Effector CD8-positive, alpha-beta T cell (primary cell): ENCODE data around the gene CALM1.
"Not testable (repeated sequence)": the region's sequence is repeated elsewhere in the genome, so short reads cannot be mapped to it uniquely, and the experiment has no call there.

ENCODE experiments used
- DNase-seq: peaks from one replicate; lab custom pipeline; 2025; lab: John Stamatoyannopoulos, UW

The CALM1 gene

DNA sequence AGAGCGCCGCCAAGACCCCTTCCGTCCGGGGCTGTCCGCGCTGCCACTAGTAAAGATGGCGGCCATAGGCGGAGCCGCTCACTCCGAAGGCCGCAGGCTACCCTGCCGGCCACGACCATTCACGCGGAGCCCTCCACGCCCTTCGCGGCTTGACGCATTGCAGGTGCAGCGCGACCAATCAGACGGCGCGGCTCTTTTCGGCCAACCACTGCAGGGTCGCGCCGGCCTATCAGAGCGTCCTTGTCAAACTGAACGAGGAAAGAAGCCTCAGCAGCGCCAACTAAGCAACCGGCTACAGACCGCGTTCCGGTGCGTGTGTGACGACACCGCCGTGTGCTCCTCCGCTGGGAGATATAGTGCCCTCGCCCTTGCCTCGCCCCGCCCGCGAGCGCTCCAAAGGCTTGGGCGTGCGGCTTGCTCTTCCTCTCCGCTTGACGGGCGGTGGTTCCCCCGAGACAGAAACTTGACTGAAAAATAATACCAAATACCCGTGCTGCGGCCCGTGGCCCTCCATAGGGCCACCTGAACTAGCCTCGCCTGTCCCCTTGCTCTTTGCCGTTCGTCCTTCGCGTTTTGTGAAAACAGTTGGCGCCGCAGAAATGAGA is 13.6 kb upstream of the CALM1 start:
- DNase-seq = peak; percentile 95

DNA sequence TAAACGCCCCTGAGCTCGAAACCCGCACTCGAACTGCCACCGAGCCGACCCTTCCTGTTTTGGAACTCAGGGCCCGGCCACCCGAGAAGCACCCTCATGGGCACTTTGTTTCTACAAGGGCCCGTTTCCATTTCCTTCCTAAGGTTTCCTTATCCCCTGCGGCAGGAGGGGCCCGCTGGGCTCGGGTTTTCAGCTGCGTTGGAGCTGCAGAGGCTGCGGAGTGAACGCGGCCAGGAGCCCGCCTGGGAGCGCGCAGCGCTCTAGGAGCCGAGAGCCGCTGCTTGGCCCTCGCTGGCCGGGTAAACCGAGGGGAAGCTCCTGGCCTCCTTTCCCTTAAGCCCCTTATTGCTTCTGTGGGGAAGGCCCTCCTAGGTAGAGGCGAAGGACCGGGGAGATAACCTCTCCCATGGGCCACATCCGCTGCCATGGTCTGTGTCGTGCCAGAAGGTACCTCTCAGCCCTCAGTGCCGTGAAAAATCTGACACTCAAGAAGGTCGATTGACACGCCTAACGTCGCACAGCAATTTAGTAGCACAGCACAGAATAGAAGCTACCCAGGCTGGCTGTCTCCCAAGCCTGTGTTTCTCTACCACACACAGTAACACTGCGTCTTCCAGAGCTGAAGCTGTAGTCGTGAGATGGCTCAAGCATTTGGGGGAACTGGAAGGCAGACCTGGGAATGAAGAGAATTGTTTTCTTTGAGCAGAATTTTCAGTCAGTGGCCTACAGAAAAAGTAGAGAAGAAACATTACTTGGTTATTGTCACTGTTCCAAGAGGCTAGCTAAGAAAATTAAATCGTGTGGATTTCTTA is 12.9 kb upstream of the CALM1 start:
- DNase-seq = peak; percentile 32

DNA sequence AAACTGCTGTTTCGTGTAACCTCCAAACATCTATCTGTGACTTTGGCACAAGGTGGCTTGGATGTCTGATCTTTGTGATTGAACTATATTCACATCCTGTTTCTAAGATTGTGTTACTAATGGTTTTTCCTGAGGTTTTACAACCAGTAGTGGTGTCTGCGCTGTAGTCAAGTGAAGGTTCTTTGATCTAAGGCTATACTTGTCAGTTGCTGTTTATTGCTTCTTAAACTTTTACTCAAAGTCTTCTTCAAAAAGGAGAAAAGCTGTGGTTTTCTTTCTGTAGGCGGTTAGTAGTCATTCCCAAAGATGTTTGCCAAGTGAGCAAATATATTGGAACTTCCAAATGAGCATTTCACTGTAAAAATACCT is 12.3 kb upstream of the CALM1 start:
- DNase-seq = no peak

DNA sequence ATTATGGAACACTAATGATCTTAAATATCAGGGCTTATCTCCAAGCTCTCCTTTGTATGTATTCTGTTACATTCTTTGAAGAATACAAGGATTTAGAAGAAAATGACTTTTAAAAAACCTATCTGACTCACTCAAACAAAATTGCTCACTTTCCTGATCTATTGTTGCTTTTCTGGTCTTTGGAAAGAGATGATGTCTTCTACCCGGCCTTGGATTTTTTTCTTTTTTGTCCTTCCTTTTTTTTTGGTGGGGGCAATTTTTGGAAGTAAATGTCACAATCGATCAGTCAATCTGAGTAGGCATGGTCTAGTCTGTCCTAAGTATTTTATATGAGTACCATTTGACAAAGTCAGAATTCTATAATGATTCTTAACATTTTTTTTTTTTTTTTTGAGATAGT is 10.5 kb upstream of the CALM1 start:
- no peak for DNase-seq

DNA sequence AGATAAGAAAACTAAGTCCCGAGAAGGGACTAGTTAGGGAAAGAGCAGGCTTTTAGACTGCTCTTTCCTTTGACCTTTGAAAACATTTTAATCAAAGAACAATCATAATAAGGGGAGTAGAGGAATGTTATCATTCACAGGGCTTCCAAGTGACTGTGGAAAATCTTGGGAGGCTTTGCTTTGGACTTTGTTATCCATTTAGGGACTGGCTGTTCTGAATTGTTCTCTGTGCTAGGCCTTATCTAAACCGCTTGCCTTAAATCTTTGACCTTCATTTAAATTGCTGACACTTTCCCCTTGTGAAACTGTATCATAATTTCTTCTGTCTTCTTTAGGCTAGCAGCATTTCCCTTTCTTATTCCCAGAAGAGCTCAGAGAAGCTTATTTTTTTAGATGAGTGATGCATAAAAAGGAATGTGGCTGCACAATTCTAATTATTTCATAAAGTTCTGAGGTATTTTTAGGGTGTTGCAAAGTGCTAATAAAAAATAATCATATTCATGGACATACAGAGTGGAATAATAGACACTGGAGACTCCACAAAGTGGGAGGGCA is 9.5 kb upstream of the CALM1 start:
- DNase-seq = no peak

DNA sequence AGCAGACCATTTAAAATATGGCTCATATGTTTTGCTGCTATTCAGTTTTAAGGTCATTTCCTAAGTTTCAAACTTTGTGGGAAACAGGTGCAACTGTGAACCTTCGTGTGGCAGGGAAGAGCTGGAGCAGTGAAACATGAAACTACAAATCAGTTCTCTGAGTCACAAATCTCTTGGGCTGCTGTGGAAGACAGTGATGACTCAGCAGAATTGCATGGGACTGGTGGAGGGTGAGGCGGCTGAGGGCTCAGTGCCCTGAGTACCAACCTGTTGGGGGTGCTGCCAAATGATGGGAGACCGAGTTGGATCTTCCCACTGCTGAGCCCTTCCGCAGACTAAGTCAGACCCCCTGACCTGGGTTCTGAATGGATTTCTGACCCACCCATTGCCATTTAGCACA is 8.4 kb upstream of the CALM1 start:
- no peak for DNase-seq

DNA sequence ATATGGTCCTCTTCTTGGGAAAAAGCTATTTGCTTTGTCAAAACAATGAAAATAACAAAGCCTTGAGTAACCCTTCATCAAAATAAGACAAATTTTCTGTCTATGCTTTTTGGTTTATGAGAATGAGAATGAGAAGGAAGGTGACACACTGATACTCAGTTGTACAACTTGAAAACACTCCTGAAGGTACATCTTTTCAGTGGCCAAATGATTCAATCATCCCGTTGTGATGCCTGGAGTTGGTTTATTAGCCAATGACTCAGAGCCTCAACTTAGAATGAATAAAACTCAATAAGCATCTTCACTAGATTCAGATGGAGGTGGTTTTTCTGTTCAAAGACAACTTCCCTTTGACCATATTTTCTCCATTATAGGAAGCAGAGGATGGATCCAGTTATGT is 7.8 kb upstream of the CALM1 start:
- DNase-seq = no peak

DNA sequence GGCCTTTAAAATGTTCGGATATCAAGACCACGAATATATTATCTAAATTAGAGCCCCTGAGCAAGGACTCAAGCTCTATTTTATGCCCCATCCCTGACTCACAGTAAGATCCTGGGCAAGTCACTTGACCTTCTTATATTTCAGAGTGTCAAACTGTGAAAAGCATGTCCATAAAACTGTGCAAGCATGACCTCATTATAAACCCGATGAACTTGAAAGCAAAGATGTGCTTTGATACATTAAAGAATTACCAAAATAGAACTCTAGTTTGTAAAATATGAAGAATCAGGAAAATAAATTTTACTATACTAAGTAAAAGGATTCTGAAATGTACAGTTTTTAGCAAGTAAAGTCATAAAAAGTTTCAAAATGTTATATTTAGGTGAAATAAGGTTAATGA is 2.9 kb upstream of the CALM1 start:
- no peak for DNase-seq

DNA sequence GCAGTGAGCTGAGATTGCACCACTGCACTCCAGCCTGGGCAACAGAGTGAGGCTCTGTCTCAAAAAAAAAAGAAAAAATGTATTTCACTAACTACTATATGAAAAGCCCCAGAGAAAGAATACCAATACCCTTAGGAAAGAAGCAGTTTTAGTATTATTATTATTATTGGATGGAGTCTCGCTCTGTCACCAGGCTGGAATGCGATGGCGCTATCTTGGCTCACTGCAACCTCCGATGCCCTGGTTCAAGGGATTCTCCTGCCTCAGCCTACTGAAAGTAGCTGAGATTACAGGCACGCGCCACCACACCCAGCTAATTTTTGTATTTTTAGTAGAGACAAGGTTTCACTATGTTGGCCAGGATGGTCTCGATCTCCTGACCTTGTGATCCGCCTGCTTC is 2.0 kb upstream of the CALM1 start:
- DNase-seq = not testable (repeated sequence)

DNA sequence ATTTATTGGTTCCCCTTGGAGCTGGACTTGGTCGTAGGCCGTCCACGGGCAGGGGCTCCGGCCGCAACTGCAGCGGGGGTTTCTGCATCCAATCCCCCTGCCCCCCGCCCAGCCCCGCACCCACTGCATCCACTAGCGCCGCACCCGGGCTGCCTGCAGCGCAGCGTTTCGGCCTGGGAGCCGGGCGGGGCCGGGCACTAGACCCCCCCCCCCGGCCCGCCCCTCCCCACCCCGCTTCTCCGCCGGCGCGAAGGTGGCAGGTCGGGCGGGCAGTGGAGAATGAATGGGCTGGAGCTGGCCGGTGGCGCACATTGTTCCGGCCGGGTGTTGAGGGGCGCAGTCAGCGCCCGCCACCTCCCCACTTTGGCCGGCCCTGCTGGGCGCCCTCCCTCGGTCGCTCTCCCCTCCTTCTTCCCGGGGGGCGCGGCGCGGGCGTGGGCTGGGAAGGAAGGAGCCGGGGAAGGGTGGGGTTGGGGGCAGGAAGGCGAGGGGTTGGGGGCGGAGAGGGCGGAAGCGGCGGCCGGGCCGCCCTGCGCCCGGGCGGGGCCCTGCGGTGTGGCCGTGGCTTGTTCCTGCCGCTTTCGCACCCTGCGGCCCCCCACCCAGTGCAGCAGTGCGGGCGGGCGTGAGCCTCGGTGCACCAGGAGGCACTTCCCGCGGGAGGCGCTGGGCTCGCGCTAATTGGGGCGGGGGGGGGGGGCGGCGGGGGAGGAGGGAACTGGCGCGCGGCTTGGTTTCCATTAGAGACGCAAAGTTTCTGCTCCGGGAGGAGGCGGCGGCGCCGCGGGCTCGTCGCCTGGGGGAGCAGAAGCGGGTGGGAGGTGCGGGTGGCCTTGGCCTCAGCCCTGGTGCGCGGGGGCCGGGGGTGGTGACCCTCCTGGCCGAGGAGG is 841 bp downstream of the CALM1 start:
- DNase-seq = peak; percentile 56

DNA sequence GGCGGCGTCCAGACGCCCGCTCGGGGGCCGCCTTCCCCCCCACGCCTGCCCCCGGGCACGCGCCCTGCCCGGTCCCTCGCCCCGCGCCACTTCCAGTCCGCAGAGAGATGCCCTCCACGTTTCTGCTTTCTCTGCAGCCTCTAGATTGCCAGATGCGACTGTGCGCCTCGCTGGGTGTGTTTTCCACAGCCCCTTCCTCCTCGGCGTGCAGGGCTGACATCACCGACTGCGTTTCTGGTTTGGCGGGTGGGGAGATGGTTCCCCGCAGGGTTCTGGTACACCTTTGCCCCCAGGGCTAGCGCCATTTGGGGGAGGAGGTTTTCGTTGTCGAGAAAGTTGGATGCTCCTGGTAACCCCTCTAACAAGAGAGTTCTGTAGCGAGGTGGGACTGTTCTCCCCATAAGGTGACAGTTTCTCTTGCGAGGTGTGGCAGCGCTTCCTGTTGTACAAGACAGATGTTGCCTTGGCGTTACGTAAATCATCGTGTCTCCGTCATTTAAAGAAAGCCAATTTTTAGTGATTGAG is 1.5 kb downstream of the CALM1 start:
- DNase-seq = peak; percentile 56

DNA sequence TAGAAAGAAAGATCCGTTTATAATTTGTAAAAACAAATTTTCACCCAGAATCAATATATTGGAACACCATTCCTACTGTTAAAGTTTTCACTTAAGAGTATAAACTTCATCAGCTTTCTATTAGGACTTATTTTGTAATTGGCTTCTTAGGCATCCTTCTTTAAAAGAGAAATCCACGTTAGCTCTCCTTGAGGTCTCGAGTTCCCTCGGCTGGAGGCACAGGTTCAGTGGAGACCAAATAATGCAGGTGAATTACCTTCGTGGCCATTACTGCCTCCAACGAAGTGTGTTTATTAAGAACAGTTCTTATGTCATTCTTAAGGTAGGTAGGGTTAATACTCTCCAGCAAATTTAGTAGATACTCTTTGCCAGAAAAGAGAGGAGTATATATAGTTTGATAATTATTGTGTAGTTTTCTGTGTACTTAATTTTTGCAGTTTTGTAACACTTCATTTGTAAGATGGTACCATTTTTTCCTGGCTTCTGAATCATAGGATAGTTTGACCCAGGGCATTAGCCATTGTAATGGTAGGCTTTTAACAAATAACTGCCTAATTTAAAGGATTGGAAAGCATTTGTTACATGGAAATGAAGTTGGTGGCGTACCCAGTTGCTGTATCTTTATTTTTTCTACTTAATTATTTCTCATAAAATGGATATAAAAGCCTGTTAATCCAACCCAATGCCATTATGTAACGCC is 2.2 kb downstream of the CALM1 start:
- DNase-seq = no peak

DNA sequence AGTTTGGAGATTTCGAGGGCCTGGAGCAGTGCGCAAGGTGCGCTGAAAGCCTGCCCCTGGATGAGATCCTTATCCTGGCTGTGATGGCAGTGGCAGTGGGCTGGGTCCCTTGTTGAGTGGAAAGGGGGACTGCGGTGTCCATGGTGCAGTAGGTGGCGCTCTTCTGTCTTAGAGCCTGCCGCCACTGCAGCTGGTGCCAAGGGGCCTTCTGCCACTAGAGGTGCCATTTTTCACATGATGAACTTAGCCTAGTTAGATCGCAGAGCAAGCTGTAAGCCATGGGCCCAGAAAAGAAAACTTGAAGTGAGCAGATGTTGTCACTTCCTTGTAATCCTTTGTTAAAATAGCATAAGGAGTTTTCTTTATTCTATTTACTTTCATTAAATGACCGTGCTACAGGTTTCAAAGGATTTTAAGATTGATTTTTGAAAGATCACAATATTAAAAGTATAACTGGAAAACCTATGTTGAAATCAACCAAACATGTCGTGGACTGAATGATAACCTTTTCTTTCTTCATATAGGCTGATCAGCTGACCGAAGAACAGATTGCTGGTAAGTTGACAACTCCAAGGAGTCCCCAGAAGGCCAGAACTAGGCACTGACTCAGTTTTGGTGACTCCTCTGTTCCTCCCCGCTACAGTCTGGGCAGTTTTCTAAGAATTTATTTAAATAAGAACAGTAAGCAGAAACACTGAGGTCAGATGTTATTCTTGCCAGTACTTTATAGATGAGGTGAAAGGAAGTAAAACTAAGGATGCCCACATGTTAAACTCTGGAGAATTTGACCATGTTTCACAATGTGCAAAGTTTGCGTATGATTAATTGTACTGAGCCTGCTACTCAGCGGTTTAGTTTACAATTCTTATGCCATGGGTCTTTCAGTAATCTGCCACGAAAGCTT is 3.0 kb downstream of the CALM1 start:
- peak; percentile 73 for DNase-seq

DNA sequence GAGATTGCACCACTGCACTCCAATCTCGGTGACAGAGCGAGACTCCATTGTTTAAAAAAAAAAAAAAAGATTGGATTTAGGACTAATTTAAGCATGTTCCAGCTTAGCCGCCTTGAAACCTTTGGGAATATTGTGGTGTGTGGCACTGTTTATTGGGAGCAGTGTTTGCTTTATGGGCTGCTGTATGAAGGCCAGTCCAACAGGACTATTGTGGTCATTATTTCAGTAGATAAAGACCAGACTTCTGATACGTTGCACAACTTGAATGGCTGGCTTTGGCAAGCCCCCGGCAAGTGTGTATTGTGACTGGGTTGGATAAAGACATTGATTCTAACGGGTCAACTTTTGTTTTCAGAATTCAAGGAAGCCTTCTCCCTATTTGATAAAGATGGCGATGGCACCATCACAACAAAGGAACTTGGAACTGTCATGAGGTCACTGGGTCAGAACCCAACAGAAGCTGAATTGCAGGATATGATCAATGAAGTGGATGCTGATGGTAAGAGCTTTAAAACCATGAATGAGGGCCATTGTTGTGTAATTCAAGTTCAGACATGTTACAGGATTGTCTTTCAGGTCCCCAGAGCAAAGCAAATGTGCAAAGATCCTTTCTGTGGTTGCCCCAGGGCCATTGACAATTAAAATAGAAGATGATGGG is 4.2 kb downstream of the CALM1 start:
- DNase-seq = no peak

DNA sequence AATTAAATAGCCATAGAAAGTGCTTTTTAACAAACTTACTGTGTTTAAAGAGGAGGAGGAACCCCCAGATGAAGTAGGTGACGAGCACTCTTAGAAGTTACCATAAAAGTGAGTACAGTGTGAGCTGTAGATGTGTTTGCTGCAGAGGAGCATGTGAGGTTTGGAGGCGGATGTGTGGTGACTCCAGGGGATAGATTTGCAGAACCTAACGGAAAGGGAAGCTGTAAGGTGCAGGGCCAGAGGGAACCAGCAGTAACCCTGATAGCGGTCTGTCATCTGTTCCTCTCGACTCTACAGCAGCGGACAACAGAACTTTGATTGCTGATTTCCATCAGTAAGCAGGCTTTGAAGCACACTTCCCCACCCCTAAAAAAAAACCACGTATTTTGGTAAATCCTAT is 5.2 kb downstream of the CALM1 start:
- DNase-seq = no peak

DNA sequence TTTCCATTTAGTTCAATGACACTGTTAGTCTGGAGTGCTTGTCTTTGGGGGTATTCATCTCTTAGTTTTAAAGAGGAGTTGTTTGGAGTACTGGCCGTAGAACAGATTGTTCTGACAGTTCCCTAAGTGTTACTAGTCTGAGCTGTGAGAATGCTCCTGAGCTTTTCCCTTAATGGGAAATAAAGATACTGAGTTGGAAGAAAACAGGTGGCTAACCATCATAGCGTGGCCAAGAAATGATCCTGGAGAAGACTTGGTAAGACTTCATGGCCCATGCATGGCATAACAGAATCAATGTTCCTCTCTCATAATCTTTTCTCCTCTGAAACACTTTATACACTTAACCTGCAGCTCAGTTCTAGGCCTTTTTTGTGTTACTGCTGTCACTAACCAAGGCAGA is 6.2 kb downstream of the CALM1 start:
- no peak for DNase-seq

DNA sequence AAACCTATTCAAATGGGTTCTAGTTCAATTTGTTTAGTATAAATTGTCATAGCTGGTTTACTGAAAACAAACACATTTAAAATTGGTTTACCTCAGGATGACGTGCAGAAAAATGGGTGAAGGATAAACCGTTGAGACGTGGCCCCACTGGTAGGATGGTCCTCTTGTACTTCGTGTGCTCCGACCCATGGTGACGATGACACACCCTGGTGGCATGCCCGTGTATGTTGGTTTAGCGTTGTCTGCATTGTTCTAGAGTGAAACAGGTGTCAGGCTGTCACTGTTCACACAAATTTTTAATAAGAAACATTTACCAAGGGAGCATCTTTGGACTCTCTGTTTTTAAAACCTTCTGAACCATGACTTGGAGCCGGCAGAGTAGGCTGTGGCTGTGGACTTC is 8.3 kb downstream of the CALM1 start:
- DNase-seq = no peak

DNA sequence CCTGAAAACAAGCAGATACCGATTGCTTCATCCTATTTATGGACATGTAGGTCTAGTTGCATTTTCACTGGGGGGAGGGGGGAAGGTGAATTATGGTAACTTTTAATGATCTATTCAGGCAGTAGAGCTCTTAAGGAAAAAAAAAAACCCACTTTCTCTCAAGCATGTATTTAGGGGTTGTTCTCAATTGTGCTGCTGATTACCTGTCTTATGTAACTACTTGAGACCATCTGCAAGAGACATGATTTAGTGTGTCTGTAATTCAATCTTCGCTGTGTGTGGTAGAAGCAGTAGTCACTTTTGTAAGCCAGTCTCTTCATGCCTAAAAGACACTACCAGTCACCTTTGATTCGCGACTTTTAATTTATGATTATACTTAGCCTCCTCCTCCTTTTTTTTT is 8.9 kb downstream of the CALM1 start:
- no peak for DNase-seq

DNA sequence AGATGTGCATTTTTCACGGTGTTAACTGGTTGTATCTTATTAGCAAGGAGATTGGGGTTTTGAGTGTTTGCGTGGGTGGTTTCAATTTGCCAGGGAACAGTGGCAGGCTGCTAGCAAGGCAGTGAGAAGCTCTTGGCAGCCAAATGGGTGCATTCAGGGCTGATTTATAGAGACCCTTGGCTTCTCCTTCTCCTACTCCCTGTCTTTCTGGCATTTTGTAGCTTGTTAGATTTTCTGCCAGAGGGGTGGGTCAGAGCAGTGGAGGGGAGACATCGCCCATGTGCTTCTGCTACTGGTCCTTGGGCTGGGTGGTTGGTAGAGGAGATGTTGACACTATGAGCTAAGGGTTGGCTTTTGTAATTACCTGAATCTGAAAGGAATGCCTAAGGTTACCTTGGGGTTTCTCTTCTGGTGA is 9.6 kb downstream of the CALM1 start:
- no peak for DNase-seq

DNA sequence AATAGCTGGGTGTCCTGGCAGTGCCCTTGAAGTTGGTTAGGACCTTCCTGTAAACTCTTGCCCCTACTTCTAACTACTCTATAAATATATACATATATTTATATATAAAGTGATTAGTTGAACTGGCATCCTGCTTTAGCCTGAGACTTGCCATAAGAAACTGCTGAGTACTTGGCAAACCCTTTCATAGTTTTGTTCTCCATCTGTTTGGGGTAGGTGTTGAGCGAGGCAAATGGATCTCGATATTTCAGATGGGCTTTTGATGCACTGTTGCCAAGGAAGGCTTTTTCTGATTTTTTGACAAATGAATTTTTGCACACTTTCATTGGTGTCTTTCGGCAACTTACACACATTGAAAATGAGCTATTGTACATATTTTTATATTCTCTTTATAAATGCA is 10.4 kb downstream of the CALM1 start:
- DNase-seq = no peak
